Adrenal gland (tissue), 5 donors: Measurements from ENCODE around the gene GPR3.

ENCODE experiments used
- CTCF ChIP-seq, 6 experiments: fragments of 450-650 bp in 4 of 6; fragments of 200-600 bp in 2 of 6; sonication (generic) in 1 of 6; IDR thresholded peaks; 1 replicate in 5 of 6; 2 replicates in 1 of 6; pipeline versions ENCODE4 v1.5.1 to v1.8.0; 2016 to 2021; ENCODE audit warnings: antibody characterized with exemption in 6 of 6, mild to moderate bottlenecking in 2 of 6, moderate library complexity in 1 of 6
- POLR2A ChIP-seq, 2 donors: fragments of 450-650 bp; IDR thresholded peaks; one replicate each; pipeline ENCODE4 v1.6.1; 2017; ENCODE audit warnings: antibody characterized with exemption in 2 of 2, mild to moderate bottlenecking in 2 of 2, moderate library complexity in 1 of 2
- donor health status: DM: no; HTN: no; CAD: no.

GRCh38 chr1:27391511-27392095 lies 819 bp upstream of the GPR3 start:
- TF ChIP-seq CTCF (IDR thresholded peaks at IDR 0.05) = no peak
- TF ChIP-seq POLR2A (IDR thresholded peaks at IDR 0.05) = no peak
